GM19452 (cell line): ENCODE measurements around the gene NDUFB11.
"Not testable (repeated sequence)": the region's sequence is repeated elsewhere in the genome, so short reads cannot be mapped to it uniquely, and the experiment has no call there.

Experiments used
- ATAC-seq: cut with Tn5 transposase; IDR thresholded peaks from one replicate; pipeline ENCODE4 v1.9.1; 2021; ENCODE audit not compliant: unreplicated experiment

NDUFB11 gene

GRCh38 chrX:47146936-47147859 lies 2.7 kb upstream of the NDUFB11 start:
- no peak for ATAC-seq

GRCh38 chrX:47146121-47146935 lies 1.8 kb upstream of the NDUFB11 start:
- ATAC-seq, result no peak

GRCh38 chrX:47145395-47146120 lies 1.1 kb upstream of the NDUFB11 start:
- peak; percentile 14 for ATAC-seq

- ATAC-seq, result peak; percentile 10
Measured at GRCh38 chrX:47143894-47144625, 442 bp downstream of the NDUFB11 start.

- ATAC-seq, result no peak
Measured at GRCh38 chrX:47138171-47138570, 6.3 kb downstream of the NDUFB11 start.

GRCh38 chrX:47135650-47136049 lies 8.9 kb downstream of the NDUFB11 start:
- ATAC-seq, result not testable (repeated sequence)

- no peak for ATAC-seq
Measured at GRCh38 chrX:47133493-47133892, 11.0 kb downstream of the NDUFB11 start.

- ATAC-seq, result no peak
Measured at GRCh38 chrX:47129899-47130358, 14.6 kb downstream of the NDUFB11 start.

- ATAC-seq, result peak; percentile 98
Measured at GRCh38 chrX:47129157-47129898, 15.2 kb downstream of the NDUFB11 start.

- not testable (repeated sequence) for ATAC-seq
Measured at GRCh38 chrX:47124466-47124865, 20.0 kb downstream of the NDUFB11 start.

- not testable (repeated sequence) for ATAC-seq
Measured at GRCh38 chrX:47116551-47117110, 27.9 kb downstream of the NDUFB11 start.

- ATAC-seq, result no peak
Measured at GRCh38 chrX:47112316-47112954, 32.1 kb downstream of the NDUFB11 start.

GRCh38 chrX:47110936-47111615 lies 33.4 kb downstream of the NDUFB11 start:
- ATAC-seq, result not testable (repeated sequence)

GRCh38 chrX:47101206-47101605 lies 43.3 kb downstream of the NDUFB11 start:
- no peak for ATAC-seq

GRCh38 chrX:47098338-47099094 lies 46.0 kb downstream of the NDUFB11 start:
- no peak for ATAC-seq

GRCh38 chrX:47097018-47097417 lies 47.5 kb downstream of the NDUFB11 start:
- no peak for ATAC-seq

- ATAC-seq, result no peak
Measured at GRCh38 chrX:47093860-47094259, 50.6 kb downstream of the NDUFB11 start.

GRCh38 chrX:47093248-47093647 lies 51.3 kb downstream of the NDUFB11 start:
- ATAC-seq, result no peak
